Breast epithelium (tissue), 4 donors: Measurements from ENCODE around the gene ROMO1. TPM values are rescaled to one million over a fixed set of nuclear protein-coding genes. Genes with fewer than 3 reads are reported as not detected.
"Not testable (repeated sequence)": the region's sequence is repeated elsewhere in the genome, so short reads cannot be mapped to it uniquely, and the experiment has no call there.

Experiments used
- DNase-seq, 2 donors: peaks; one replicate each; pipeline ENCODE4 v3.0.0-alpha.2; 2019; ENCODE audit warnings: low spot score in 2 of 2
- H3K27ac ChIP-seq, 2 donors: fragments of 200-600 bp; sonication (generic) in 1 of 2; one replicate each; pipeline ENCODE4 v1.5.1; 2016 to 2019; ENCODE audit warnings: mild to moderate bottlenecking in 1 of 2
- H3K27me3 ChIP-seq, 2 donors: fragments of 200-600 bp; sonication (generic) in 1 of 2; one replicate each; pipeline versions ENCODE4 v1.5.1 to v1.6.0; 2017 to 2019; ENCODE audit warnings: control low read depth in 1 of 2, mild to moderate bottlenecking in 1 of 2
- H3K36me3 ChIP-seq: fragments of 200-600 bp; one replicate; pipeline ENCODE4 v1.5.1; 2019
- H3K4me1 ChIP-seq, 2 donors: fragments of 200-600 bp; sonication (generic); one replicate each; pipeline ENCODE4 v1.5.1; 2016 to 2019; ENCODE audit warnings: control low read depth in 1 of 2
- H3K4me3 ChIP-seq, 3 donors: fragments of 200-600 bp; sonication (generic); 1 replicate in 2 of 3; 2 replicates in 1 of 3; pipeline ENCODE4 v1.5.1; 2016 to 2019; ENCODE audit warnings: mild to moderate bottlenecking in 3 of 3, moderate library complexity in 2 of 3
- H3K9me3 ChIP-seq, 2 donors: fragments of 200-600 bp; sonication (generic) in 1 of 2; one replicate each; pipeline ENCODE4 v1.5.1; 2016 to 2019; ENCODE audit warnings: control low read depth in 1 of 2
- POLR2A ChIP-seq: fragments of 450-650 bp; IDR thresholded peaks from one replicate; pipeline ENCODE4 v1.6.1; 2016; ENCODE audit warnings: antibody characterized with exemption, mild to moderate bottlenecking, moderate library complexity
- POLR2AphosphoS5 ChIP-seq, 3 donors: sonication (generic); formaldehyde crosslinking; IDR thresholded peaks; one replicate each; pipeline ENCODE4 v1.6.1; 2017; ENCODE audit warnings: antibody characterized with exemption in 3 of 3
- intact Hi-C: fragments of 100-400 bp; cut with DNase I; formaldehyde crosslinking; loops from one replicate; pipeline ENCODE4 v1.15.1; 2023; ENCODE audit warnings: low total_unique reads
- total RNA-seq, 3 donors: library from RNA; depleted of rRNA; stranded (reverse); fragments of >200 nt; gene quantifications; one replicate each; pipeline ENCODE4 v1.1.0, GENCODE V29; 2016
- TF ChIP-seq, protein P1 (sequence below), 3 donors: fragments of 450-650 bp; IDR thresholded peaks; one replicate each; pipeline ENCODE4 v1.5.1; 2016 to 2017; ENCODE audit warnings: antibody characterized with exemption in 3 of 3, mild to moderate bottlenecking in 3 of 3, moderate library complexity in 3 of 3

The ROMO1 gene
- total RNA-seq, 3 donors from 2014 or later: 231 to 348 (median 306) TPM

DNA sequence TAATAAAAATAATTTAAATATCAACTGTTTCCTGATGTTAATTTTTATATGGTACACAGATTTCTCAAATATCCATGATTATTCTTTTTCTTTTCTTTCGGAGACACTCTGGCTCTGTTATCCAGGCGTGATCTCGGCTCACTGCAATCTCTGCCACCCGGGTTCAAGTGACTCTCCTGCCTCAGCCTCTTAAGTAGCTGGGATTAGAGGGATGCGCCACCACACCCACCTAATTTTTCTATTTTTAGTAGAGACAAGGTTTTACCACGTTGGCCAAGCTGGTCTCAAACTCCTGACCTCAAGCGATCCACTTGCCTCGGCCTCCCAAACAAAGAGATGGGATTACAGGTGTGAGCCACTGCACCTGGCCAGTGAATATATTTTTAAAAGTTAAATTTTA lies 20.5 kb downstream of the ROMO1 start:
- Histone ChIP-seq H3K4me1 (no peaks in the 10 kb centered on the region), H3K4me3 (no peak overlapping the region), H3K9me3 (no peaks in the 10 kb centered on the region), H3K27me3 (no peaks in the 10 kb centered on the region), H3K36me3 (peaks cover 32% of the 10 kb centered on the region), H3K27ac (no peak overlapping the region)
- TF ChIP-seq POLR2AphosphoS5 (IDR thresholded peaks at IDR 0.05) (no peak), POLR2A (no peak)
- TF ChIP-seq, protein P1, sequence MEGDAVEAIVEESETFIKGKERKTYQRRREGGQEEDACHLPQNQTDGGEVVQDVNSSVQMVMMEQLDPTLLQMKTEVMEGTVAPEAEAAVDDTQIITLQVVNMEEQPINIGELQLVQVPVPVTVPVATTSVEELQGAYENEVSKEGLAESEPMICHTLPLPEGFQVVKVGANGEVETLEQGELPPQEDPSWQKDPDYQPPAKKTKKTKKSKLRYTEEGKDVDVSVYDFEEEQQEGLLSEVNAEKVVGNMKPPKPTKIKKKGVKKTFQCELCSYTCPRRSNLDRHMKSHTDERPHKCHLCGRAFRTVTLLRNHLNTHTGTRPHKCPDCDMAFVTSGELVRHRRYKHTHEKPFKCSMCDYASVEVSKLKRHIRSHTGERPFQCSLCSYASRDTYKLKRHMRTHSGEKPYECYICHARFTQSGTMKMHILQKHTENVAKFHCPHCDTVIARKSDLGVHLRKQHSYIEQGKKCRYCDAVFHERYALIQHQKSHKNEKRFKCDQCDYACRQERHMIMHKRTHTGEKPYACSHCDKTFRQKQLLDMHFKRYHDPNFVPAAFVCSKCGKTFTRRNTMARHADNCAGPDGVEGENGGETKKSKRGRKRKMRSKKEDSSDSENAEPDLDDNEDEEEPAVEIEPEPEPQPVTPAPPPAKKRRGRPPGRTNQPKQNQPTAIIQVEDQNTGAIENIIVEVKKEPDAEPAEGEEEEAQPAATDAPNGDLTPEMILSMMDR (IDR thresholded peaks at IDR 0.05): no peak
- DNase-seq: no peak
- intact Hi-C loops: no loop called here

DNA sequence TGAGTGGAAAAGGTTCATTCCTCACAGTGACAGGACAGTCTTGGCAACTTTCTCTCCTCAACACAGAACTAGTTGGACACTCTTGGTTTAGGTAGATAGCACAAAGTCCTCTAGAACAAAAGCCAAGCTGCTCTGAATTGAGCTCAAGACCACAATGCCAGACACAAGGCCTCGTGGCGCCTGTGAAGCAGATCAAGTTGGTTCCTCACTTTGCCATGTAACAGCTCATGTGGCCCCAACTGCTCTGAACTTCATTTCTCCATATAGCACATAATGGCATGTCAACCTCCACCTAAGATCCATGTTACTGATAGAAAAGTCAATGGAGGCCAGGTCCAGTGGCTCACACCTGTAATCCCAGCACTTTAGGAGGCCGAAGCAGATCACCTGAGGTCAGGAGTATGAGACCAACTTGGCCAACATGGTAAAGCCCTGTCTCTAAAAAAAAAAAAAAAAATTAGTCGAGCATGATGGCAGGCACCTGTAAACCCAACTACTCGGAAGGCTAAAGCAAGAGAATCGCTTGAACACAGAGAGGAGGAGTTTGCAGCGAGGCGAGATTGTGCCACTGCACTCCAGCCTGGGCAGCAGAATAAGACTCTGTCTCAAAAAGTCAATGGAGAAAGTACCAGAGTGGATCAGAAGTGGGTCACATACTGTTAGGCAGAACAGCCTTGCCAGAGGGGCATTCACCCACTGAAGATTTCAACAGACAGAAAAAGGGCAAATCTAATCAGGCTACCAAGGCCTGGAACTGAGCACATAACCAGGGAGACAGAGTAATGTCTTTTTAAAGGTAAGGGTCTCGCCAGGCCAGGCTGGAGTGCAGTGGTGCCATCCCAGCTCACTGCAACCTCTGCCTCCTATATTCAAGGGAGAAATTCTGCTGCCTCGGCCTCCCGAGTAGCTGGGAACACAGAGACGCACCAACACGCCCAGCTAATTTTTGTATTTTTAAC lies 21.2 kb downstream of the ROMO1 start:
- DNase-seq: no peak
- peaks cover 32% of the 10 kb centered on the region for H3K36me3 ChIP-seq
- H3K4me3 ChIP-seq: no peak overlapping the region
- no peaks in the 10 kb centered on the region for H3K27me3 ChIP-seq
- H3K9me3 ChIP-seq: no peaks in the 10 kb centered on the region
- intact Hi-C loops: no loop called here
- no peak overlapping the region for H3K27ac ChIP-seq
- no peak for TF ChIP-seq POLR2A
- TF ChIP-seq POLR2AphosphoS5 (IDR thresholded peaks at IDR 0.05): no peak
- TF ChIP-seq, protein P1 (IDR thresholded peaks at IDR 0.05): no peak
- no peaks in the 10 kb centered on the region for H3K4me1 ChIP-seq

DNA sequence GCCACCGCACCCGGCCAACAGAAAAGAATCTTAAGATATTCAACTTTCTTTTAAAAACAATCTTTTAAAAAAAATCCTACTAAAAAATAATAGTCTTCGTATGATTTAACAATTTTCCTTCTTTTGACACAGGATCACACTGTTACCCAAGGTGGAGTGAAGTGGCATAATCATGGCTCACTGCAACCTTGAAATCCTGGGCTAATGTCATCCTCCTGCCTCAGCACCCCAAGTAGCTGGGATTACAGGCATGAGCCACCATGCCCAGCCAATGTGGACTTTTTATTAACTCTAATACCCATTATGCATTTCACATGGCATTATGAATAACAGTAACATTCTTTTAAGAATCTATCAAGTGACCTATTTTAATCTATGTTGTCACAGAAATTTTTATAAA lies 22.0 kb downstream of the ROMO1 start:
- H3K9me3 ChIP-seq: no peaks in the 10 kb centered on the region
- no peaks in the 10 kb centered on the region for H3K4me1 ChIP-seq
- DNase-seq: no peak
- no peaks in the 10 kb centered on the region for H3K27me3 ChIP-seq
- H3K36me3 ChIP-seq: peaks cover 30% of the 10 kb centered on the region
- TF ChIP-seq POLR2A (no peak), POLR2AphosphoS5 (IDR thresholded peaks at IDR 0.05) (no peak)
- TF ChIP-seq, protein P1 (IDR thresholded peaks at IDR 0.05): no peak
- no peak overlapping the region for H3K27ac ChIP-seq
- intact Hi-C loops: no loop called here
- H3K4me3 ChIP-seq: no peak overlapping the region

DNA sequence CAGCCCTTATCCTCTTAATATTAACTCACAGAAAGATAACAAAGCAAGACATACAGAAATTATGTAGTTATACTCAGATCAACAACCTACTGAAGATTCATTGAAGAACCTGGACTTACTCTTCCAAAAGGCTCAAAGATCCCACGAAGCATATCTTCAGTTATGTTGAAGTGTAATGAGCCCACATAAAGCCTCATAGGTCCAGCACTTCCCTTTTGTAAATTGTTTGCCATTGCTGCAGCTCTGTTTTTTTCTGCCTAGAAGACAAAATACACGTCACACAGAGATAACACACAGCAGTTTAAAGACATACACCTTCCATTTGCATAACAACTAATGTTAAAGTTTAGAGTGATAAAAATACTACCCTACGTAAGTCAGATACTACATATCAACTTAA lies 22.4 kb downstream of the ROMO1 start:
- Histone ChIP-seq H3K4me3 (no peak overlapping the region), H3K4me1 (no peaks in the 10 kb centered on the region), H3K9me3 (no peaks in the 10 kb centered on the region), H3K27me3 (no peaks in the 10 kb centered on the region), H3K27ac (no peak overlapping the region), H3K36me3 (peaks cover 26% of the 10 kb centered on the region)
- DNase-seq: no peak
- TF ChIP-seq, protein P1 (IDR thresholded peaks at IDR 0.05): no peak
- TF ChIP-seq POLR2AphosphoS5 (IDR thresholded peaks at IDR 0.05) (no peak), POLR2A (no peak)
- intact Hi-C loops: no loop called here

DNA sequence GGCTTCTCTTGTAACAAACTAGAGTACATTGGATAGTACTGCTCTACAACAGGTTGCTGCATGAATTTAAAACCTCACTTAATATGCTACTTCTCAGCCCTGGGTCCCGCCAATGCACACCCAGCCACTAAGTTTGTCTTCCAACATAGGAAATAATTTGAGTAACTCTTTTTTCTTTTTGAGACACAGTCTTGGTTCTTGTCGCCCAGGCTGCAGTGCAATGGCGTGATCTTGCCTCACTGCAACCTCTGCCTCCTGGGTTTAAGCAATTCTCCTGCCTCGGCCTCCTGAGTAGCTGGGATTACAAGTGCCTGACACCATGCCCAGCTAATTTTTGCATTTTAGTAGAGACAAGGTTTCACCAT lies 24.1 kb downstream of the ROMO1 start:
- H3K4me1 ChIP-seq, intact Hi-C loops: not testable (repeated sequence)
- H3K36me3 ChIP-seq: peaks cover 22% of the 10 kb centered on the region

DNA sequence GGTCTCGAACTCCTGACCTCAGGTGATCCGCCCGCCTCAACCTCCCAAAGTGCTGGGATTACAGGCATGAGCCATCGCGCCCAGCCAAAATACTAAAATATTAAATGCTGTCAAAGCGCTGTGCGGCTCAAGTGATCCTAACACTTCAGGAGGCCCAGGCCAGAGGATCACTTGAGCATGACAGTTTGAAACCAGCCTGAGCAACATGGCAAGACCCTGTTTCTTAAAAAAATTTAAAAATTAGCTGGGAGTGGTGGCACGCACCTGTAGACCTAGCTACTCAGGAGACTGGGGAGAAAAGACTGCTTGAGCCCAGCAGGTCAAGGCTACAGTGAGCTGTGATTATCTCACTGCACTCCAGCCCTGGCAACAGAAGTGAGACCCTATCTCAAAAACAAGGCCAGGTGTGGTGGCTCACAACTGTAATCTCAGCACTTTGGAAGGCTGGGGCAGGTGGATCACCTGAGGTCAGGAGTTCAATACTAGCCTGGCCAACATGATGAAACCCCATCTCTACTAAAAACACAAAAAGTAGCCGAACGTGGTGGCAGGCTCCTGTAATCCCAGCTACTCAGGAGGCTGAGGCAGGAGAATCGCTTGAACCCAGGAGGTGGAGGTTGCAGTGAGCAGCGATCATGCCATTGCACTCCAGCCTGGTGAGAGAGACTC lies 24.6 kb downstream of the ROMO1 start:
- H3K4me1 ChIP-seq, H3K27ac ChIP-seq, DNase-seq, H3K9me3 ChIP-seq, H3K4me3 ChIP-seq, H3K27me3 ChIP-seq, intact Hi-C loops: not testable (repeated sequence)
- peaks cover 22% of the 10 kb centered on the region for H3K36me3 ChIP-seq

More for the DNA sequence above, 24.1 kb downstream of the ROMO1 start:
- not testable (repeated sequence) for DNase-seq, H3K9me3 ChIP-seq, H3K4me3 ChIP-seq, H3K27ac ChIP-seq, H3K27me3 ChIP-seq
